NCI-H2171 treated with DMSO at 0.1 percent for 48 hours (cell line): ENCODE measurements around the gene SLC24A3.

Experiments used
- DNase-seq: peaks from one replicate; lab custom pipeline; 2025; lab: John Stamatoyannopoulos, UW

Gene SLC24A3

DNA sequence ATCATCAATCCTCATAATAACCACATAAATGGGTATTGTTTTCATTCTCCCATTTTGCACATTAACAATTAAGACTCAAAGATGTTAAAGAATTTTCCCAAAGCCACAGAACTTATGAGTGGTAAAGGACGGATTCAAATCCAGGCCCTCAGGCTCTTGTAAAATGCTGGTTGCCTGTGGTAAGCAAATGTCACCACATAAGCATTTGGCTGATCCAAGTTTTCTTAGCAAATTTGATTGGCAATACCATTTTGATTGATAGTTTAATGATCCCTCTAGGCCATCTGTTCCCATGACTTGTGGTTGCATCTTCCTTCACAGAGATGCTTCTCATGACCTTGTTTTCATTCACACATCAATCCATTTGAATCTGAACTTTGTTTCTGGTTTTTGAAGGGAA, 293.6 kb downstream of the SLC24A3 start:
- no peak for DNase-seq

DNA sequence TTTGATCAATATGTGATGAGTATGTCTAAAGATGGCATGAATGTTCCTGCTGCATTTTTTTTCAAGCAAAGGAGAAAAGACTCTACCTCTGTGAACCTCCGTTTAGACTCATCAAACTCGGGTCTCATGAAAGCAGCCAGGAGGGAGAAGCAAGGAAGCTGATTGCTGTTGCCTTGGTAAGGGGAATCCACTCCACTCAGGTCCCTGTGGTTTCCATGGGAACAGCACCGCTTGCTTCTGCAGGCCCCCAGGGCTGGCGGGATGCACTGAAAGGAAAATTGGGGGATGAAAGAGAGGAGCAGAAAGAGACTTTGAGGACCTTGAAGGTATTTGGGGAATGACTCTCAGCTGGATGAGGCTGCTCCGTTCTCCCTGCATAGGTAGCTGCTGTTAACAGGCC, 296.0 kb downstream of the SLC24A3 start:
- DNase-seq, result no peak

- no peak for DNase-seq
These were observed 298.2 kb downstream of the SLC24A3 start for GRCh38 chr20:19510611-19511010.

- no peak for DNase-seq
These were observed 299.5 kb downstream of the SLC24A3 start for GRCh38 chr20:19511931-19512330.

DNA sequence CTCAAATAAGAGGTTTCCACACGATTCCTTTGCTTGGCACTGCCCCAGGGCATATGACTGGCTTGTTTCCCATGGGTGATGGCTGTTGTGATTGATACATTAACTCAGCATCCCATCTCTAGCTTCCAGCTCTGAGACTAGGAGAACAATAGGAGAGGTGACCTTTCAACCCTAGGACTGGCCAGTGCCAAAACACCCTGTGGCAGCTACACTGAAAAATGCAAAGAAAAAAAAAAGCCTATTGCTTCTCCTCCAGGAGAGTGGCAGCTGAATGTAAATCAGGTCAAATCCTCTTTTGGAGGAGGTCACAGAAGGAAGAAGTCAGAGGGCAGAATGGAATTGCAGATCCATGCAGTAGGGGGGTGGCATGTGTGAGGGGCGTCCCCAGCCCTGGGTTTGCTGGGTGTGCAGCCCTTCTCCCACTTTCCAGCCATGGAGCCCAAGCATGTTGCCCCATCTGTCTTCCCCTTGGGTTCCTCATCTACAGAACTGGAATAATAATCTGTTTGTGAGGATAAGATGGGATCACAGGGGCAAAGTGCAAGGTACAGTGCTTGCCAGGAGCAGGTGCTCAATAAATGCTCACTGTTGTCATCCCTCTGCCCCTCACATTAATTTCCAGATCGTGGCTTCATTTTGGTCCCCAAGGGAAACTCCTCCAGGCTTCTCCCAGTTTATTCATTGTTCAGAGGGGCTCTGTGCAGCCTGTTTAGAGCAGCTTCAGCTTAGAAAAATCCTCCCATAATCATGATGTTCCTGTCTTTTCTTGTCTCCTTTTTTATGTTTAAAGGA, 300.6 kb downstream of the SLC24A3 start:
- DNase-seq, result no peak

- DNase-seq, result no peak
These were observed 302.6 kb downstream of the SLC24A3 start for GRCh38 chr20:19515074-19515473.

DNA sequence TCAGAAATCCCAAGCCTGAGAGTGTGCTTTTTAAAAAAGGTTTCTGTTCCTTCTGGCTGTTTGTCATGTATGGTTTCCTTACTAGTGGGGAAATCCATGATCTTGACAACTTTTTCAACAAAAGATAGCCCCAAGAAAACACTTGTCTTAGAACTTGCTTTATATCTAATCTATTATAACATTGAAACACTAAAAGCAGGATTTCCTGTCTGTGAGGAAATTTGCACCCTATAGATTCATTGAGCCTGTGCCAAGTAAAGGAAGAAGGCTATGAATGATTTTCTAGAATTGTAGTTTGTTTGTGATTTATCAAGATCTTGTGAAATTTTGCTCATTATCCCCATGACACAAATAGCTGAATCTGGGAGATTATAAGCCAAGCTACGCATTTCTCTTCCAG, 307.0 kb downstream of the SLC24A3 start:
- no peak for DNase-seq

DNA sequence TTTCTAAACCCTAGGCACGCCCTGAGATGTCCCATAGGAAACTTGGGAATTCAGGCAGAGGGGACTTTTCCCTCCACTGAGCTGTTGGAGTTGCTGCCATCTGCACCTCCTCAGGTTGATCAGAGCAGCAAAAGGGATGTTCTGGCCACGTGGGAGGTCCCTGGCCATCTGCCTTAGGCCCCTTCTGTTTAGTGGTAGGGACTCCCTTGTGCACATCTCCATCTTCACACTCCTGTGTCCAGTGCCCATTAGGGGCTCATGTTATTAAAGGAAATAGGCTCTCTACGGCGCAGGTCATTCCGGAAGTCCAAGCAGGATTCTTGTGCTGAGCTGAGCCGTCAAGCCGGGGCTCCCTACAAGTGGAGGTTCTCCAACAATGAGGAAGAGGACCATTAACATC, 307.8 kb downstream of the SLC24A3 start:
- DNase-seq, result no peak

DNA sequence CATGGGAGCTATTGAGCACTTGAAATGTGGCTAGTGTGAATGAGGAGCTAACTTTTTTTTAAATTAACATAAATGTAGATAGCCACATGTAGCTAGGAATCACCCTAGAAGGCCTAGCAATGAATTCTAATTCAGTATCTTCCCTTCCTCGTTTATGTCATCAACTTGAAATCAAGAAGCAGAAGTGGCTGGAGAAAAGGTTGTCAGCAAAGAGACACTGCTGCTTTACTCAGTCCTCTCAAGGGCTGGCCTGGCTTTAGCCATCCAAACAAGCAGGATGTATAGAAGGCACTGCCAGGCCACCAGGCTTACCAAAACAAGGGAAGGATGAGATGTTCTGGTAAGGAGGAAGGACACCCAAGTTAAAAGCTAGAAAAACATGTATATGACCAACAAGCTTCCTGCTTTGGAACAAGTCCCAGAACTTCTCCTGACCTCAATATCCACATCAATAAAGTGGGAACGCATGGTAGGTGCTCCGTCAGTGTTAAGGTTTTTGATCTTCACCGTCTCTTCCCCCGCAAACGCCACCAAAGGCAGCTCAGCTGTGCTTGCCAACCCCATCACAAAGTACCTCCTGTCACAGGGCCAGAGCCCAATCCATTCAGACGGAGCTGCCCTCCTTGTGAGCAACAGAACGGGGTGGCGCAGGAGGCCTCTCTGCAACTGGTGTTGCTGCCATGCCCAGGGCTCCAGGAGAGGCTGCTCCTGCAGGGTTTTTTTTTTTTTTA, 309.8 kb downstream of the SLC24A3 start:
- no peak for DNase-seq

- no peak for DNase-seq
These were observed 310.6 kb downstream of the SLC24A3 start for GRCh38 chr20:19522836-19523590.

DNA sequence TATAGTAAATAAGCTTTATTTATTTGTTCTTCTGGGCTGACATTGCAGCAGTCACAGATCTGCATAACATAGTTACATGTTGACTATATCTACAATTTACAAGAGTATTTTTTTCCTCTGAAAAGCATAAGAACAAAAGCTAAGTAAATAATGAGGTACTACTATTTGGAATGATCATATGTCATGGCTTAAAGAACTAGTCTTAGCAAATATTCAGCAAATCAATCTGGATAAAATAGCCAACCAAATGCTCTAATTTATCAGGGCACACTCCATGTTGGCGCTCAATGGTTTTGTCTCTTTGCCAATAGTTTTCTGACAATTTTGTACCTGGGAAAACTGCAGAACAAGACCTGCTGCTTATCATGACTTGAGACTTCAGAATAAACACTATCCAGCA, 312.2 kb downstream of the SLC24A3 start:
- no peak for DNase-seq

- no peak for DNase-seq
These were observed 315.1 kb downstream of the SLC24A3 start for GRCh38 chr20:19527509-19527908.

GRCh38 chr20:19528286-19529030, 316.0 kb downstream of the SLC24A3 start:
- DNase-seq, result no peak

DNA sequence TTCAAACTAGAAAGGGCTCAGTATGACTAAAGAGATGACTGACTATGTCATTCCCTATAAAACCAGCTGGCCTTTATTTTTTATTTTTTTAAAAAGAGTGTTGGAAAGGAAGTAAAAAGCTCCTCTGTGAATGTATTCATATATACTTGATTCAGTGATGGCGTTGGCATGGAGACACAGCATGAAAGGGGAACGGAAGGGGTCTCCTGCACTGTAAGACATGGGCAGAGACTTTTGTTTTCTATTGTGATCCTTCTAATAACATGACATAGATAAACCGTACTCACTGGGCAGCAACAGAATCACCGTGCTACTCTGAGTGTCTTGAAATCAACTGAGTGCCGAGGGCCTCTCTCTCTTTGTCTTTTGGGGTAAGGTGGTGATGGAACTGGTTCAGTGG, 317.6 kb downstream of the SLC24A3 start:
- no peak for DNase-seq

DNA sequence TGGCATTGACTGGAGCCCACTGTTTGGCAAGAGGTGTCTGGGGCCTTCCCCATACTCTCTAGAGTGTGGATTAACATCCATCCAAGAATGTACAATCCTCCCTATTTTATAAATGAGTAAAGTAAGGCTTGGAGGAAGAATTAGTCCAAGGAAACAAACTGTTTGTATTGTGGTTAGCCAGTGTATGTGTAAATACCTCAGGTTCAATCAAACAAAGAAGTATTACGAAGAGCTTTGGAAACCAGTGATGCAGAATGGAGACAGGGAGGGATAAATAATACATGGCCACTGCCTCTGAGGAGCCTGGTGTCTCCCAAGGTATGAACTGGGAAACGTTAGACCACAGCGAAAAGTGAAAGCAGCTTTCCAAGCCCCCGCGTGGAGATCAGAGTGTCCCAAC, 319.0 kb downstream of the SLC24A3 start:
- DNase-seq, result no peak

DNA sequence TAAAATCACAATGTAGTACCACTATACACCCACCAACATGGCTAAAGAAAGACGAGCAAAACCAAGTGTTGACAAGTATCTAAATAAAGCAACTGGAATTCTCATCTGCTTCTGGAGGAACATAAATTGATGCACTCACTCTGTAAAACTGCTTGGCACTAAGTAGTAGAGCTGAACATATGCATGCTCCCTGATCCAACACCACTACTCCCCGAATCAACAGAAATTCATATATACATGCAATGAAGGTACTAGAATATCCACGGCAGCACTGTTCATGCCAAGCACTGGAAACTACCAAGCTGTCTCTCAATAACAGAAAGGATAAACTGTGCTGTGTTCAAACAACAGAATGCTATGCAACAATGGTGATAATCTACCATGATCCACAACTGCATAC, 326.1 kb downstream of the SLC24A3 start:
- DNase-seq, result no peak

GRCh38 chr20:19539191-19539590, 326.7 kb downstream of the SLC24A3 start:
- DNase-seq, result no peak

- DNase-seq, result no peak
These were observed 327.9 kb downstream of the SLC24A3 start for GRCh38 chr20:19540392-19540791.

DNA sequence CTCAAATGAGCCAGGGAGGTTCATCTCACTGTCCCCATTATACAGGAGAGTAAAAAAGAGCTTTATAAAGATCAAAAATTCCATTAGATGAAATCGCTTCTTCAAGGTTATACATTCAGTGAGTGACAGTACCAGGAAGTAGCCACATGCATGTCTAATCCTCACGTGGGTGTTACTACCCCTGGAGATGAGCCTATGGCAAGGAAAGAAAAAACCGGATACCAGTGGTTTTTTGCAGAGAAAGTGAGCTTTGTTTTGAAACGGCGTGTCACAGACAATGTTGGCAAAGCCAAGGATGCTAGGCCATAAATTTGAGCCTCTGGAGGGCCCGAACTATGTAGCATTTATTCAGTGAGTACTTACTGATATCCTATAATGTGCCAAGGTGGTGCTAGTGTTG, 330.7 kb downstream of the SLC24A3 start:
- DNase-seq, result no peak

- no peak for DNase-seq
These were observed 332.2 kb downstream of the SLC24A3 start for GRCh38 chr20:19544684-19545083.

GRCh38 chr20:19546648-19547047, 334.2 kb downstream of the SLC24A3 start:
- DNase-seq, result no peak

DNA sequence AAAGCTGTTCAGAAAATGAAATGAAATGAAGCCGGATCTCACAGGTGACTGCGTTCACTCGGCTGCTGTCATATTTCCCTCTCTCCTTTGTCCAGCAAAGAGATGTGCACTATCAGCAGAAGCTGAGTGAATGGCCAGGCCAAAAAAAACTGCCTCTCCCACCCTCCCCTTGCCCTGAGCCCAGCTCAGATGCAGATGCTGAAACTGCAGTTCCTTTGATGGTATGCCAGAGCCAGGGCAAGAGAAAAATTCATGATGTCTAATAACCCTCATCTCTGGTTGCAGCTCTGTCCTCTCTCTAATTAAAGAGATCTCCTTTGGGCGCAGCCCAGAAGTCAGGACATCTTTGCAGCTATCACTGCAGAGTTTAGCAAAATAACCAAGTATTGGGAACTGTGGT, 335.1 kb downstream of the SLC24A3 start:
- no peak for DNase-seq
